ENCODE results near the gene C21orf91. TPM values are rescaled to one million over a fixed set of nuclear protein-coding genes. Genes with fewer than 3 reads are reported as not detected.

The C21orf91 gene
- total RNA-seq, 1 experiment from 2014 or later: 49.2 TPM

- no peaks in the 10 kb centered on the region for H3K4me1 Mint-ChIP-seq
- H2AFZ ChIP-seq (ENCODE audit: low read length): no peak overlapping the region
- H3K9ac ChIP-seq (ENCODE audit: extremely low read depth, insufficient read length, low read length): no peak overlapping the region
- H3T11ph ChIP-seq (ENCODE audit: low read length): no peak overlapping the region
- H2BK5ac ChIP-seq (ENCODE audit: insufficient read length, low read length): no peak overlapping the region
- peaks cover 3 to 52% (median 34%) of the 10 kb centered on the region in 3 experiments; a peak in 6 of 7 replicates for H3K36me3 Mint-ChIP-seq (ENCODE audit: insufficient read depth in 1 of 3, low read depth in 3 of 3)
- no peak for DNase-seq
- no peak overlapping the region for H4K91ac ChIP-seq (ENCODE audit: insufficient read length, low read depth, low read length)
- no peaks in the 10 kb centered on the region for H3K27me3 Mint-ChIP-seq (ENCODE audit: low read depth)
- H2AK5ac ChIP-seq (ENCODE audit: insufficient read length, low read length): no peak overlapping the region
- no peak overlapping the region for H2BK20ac ChIP-seq (ENCODE audit: low read depth, low read length, poor library complexity, severe bottlenecking)
- no peaks in the 10 kb centered on the region for H3K4me1 ChIP-seq (ENCODE audit: insufficient read depth, low read length)
- H2BK15ac ChIP-seq (ENCODE audit: low read depth, low read length): no peak overlapping the region
- peak overlapping the region in 1 of 3 experiments; percentile 44; a peak in 1 of 7 replicates for H3K27ac Mint-ChIP-seq
- H3K18ac ChIP-seq (ENCODE audit: insufficient read length, low read depth, low read length): no peak overlapping the region
- H3K79me1 ChIP-seq (ENCODE audit: insufficient read depth, low read depth, low read length, poor library complexity, severe bottlenecking): no peaks in the 10 kb centered on the region
- TF ChIP-seq CTCF (conservative IDR thresholded peaks at IDR 0.05): no peak
- no peak overlapping the region for H3K4me2 ChIP-seq (ENCODE audit: insufficient read depth, insufficient read length, low read length)
- no peaks in the 10 kb centered on the region for H3K27me3 ChIP-seq (ENCODE audit: insufficient read depth, low read length)
- H3K4ac ChIP-seq (ENCODE audit: low read depth, low read length): no peak overlapping the region
- H3K27ac ChIP-seq (ENCODE audit: insufficient read length, low read depth, low read length): no peak overlapping the region
- no peak overlapping the region for H4K8ac ChIP-seq (replicated peaks; ENCODE audit: insufficient read length, low read depth, low read length)
- no peak overlapping the region for H2BK12ac ChIP-seq (ENCODE audit: insufficient read length, low read depth, low read length)
- H4K5ac ChIP-seq (ENCODE audit: insufficient read length, low read depth, low read length): no peak overlapping the region
- no peak overlapping the region for H3K14ac ChIP-seq (ENCODE audit: insufficient read depth, low read length)
- H3K23me2 ChIP-seq (ENCODE audit: insufficient read length, low read depth, low read length, poor library complexity, severe bottlenecking): no peaks in the 10 kb centered on the region
- no peak overlapping the region for H3K23ac ChIP-seq (ENCODE audit: insufficient read length, low read depth, low read length)
- H4K20me1 ChIP-seq (ENCODE audit: control insufficient read depth, insufficient read depth, insufficient read length): no peaks in the 10 kb centered on the region
- no peaks in the 10 kb centered on the region for H3K9me3 Mint-ChIP-seq
- no peak overlapping the region for H3K56ac ChIP-seq (ENCODE audit: insufficient read length, low read depth, low read length)
- WGBS (ENCODE audit: extremely low coverage, insufficient read length, low lambda C conversion rate): no CpG with 5 or more reads among the region's 9 CpGs
- no peaks in the 10 kb centered on the region for H3K79me2 ChIP-seq (ENCODE audit: insufficient read depth, low read length)
- H3K9me3 ChIP-seq (ENCODE audit: control insufficient read depth, low read depth, low read length): no peaks in the 10 kb centered on the region
- H2BK120ac ChIP-seq (ENCODE audit: low read depth, low read length, poor library complexity, severe bottlenecking): no peak overlapping the region
- H3K4me3 Mint-ChIP-seq: no peak overlapping the region
These were observed 25.7 kb downstream of the C21orf91 start for GRCh38 chr21:17793246-17794123.

Measured in H9 (cell line).